Measurements from ENCODE around the gene DCTPP1.

- no peak for TF ChIP-seq POLR2A (IDR thresholded peaks at IDR 0.05; ENCODE audit: low read length)
- TF ChIP-seq GATA1 (IDR thresholded peaks at IDR 0.05; ENCODE audit: low read depth, low read length) = no peak
Measured at GRCh38 chr16:30464078-30464477, 34.2 kb upstream of the DCTPP1 start.
